GM12891 (cell line): ENCODE measurements around the gene VSTM2L.

ENCODE experiments used
- DNase-seq: peaks from one replicate; pipeline ENCODE4 v3.0.0; 2011; ENCODE audit warnings: low spot score; ENCODE audit not compliant: insufficient read length
- FAIRE-seq: peaks from 2 replicates; lab custom pipeline; 2011; peaks lifted over from hg19 to GRCh38; lab: Jason Lieb, UNC
- POLR2A ChIP-seq: IDR thresholded peaks from 2 replicates; pipeline ENCODE4 v1.6.1; 2011; ENCODE audit warnings: low read depth, low read length, control low read depth
- POLR2AphosphoS5 ChIP-seq: IDR thresholded peaks from 2 replicates; pipeline ENCODE4 v1.6.1; 2011; ENCODE audit warnings: low read depth, low read length, control low read depth
- SPI1 ChIP-seq: IDR thresholded peaks from 2 replicates; pipeline ENCODE4 v1.6.1; 2011; ENCODE audit warnings: low read depth, low read length, control low read depth

VSTM2L gene

GRCh38 chr20:37992802-37993409, 90.0 kb downstream of the VSTM2L start:
- DNase-seq (peak; percentile 31), FAIRE-seq (no peak)
- TF ChIP-seq POLR2A: no peak
- TF ChIP-seq POLR2AphosphoS5: no peak

- no peak for DNase-seq
- TF ChIP-seq POLR2AphosphoS5: no peak
- no peak for TF ChIP-seq SPI1
- no peak for FAIRE-seq
These were observed 91.6 kb downstream of the VSTM2L start for GRCh38 chr20:37994512-37994911.
